Right atrium auricular region (tissue), 2 donors: Measurements from ENCODE around the gene CROCC2. TPM values are rescaled to one million over a fixed set of nuclear protein-coding genes. Genes with fewer than 3 reads are reported as not detected.

Experiments
- DNase-seq: peaks from one replicate; pipeline ENCODE4 v3.0.0-alpha.2; 2019; ENCODE audit warnings: low spot score
- H3K27ac ChIP-seq, 2 donors: fragments of 200-600 bp; sonication (generic); 1 replicate in 1 of 2; 2 replicates in 1 of 2; pipeline ENCODE4 v1.5.1; 2016 to 2019
- H3K27me3 ChIP-seq, 2 donors: fragments of 200-600 bp; sonication (generic); one replicate each; pipeline versions ENCODE4 v1.5.1 to v1.6.0; 2017 to 2019
- H3K36me3 ChIP-seq: fragments of 200-600 bp; sonication (generic); one replicate; pipeline ENCODE4 v1.5.1; 2016
- H3K4me1 ChIP-seq, 2 donors: fragments of 200-600 bp; sonication (generic); one replicate each; pipeline versions ENCODE4 v1.5.1 to v1.6.0; 2017 to 2019
- H3K4me3 ChIP-seq, 2 donors: fragments of 200-600 bp; sonication (generic); 1 replicate in 1 of 2; 2 replicates in 1 of 2; pipeline ENCODE4 v1.5.1; 2017 to 2019; ENCODE audit warnings: mild to moderate bottlenecking in 1 of 2, moderate library complexity in 1 of 2
- H3K9me3 ChIP-seq, 2 donors: fragments of 200-600 bp; sonication (generic); one replicate each; pipeline ENCODE4 v1.5.1; 2019
- CTCF ChIP-seq, 2 donors: fragments of 200-600 bp; sonication (generic); IDR thresholded peaks; one replicate each; pipeline ENCODE4 v1.5.1; 2019; ENCODE audit warnings: antibody characterized with exemption in 2 of 2
- total RNA-seq, 2 donors: library from RNA; depleted of rRNA; stranded (reverse); fragments of >200 nt; gene quantifications; one replicate each; pipeline ENCODE4 v1.1.0, GENCODE V29; 2016

CROCC2 gene
- total RNA-seq, 2 donors from 2014 or later: not detected

GRCh38 chr2:240928476-240929363 is 22.6 kb downstream of the CROCC2 start:
- peaks cover 0 to 8% of the 10 kb centered on the region in 2 donors for H3K9me3 ChIP-seq
- no peak overlapping the region for H3K27ac ChIP-seq
- no peaks in the 10 kb centered on the region for H3K4me1 ChIP-seq
- no peak overlapping the region for H3K4me3 ChIP-seq
- H3K36me3 ChIP-seq: no peaks in the 10 kb centered on the region
- no peak for TF ChIP-seq CTCF (IDR thresholded peaks at IDR 0.05)
- DNase-seq: peak; percentile 36
- no peaks in the 10 kb centered on the region for H3K27me3 ChIP-seq

- Histone ChIP-seq H3K27ac (no peak overlapping the region), H3K36me3 (no peaks in the 10 kb centered on the region), H3K27me3 (no peaks in the 10 kb centered on the region), H3K4me1 (no peaks in the 10 kb centered on the region), H3K9me3 (peaks cover 0 to 8% of the 10 kb centered on the region in 2 donors), H3K4me3 (no peak overlapping the region)
- no peak for TF ChIP-seq CTCF (IDR thresholded peaks at IDR 0.05)
- no peak for DNase-seq
Measured at GRCh38 chr2:240929364-240930095, 23.4 kb downstream of the CROCC2 start.

- TF ChIP-seq CTCF (IDR thresholded peaks at IDR 0.05): no peak
- no peaks in the 10 kb centered on the region for H3K4me1 ChIP-seq
- DNase-seq: peak; percentile 50
- no peaks in the 10 kb centered on the region for H3K36me3 ChIP-seq
- H3K4me3 ChIP-seq: no peak overlapping the region
- H3K9me3 ChIP-seq: peaks cover 0 to 8% of the 10 kb centered on the region in 2 donors
- H3K27me3 ChIP-seq: no peaks in the 10 kb centered on the region
- no peak overlapping the region for H3K27ac ChIP-seq
Measured at GRCh38 chr2:240930096-240930630, 24.0 kb downstream of the CROCC2 start.

GRCh38 chr2:240930631-240931318 is 24.6 kb downstream of the CROCC2 start:
- no peak overlapping the region for H3K4me3 ChIP-seq
- no peak overlapping the region for H3K27ac ChIP-seq
- no peaks in the 10 kb centered on the region for H3K36me3 ChIP-seq
- DNase-seq: peak; percentile 36
- TF ChIP-seq CTCF (IDR thresholded peaks at IDR 0.05): no peak
- H3K4me1 ChIP-seq: no peaks in the 10 kb centered on the region
- H3K9me3 ChIP-seq: peaks cover 0 to 8% of the 10 kb centered on the region in 2 donors
- no peaks in the 10 kb centered on the region for H3K27me3 ChIP-seq

DNA sequence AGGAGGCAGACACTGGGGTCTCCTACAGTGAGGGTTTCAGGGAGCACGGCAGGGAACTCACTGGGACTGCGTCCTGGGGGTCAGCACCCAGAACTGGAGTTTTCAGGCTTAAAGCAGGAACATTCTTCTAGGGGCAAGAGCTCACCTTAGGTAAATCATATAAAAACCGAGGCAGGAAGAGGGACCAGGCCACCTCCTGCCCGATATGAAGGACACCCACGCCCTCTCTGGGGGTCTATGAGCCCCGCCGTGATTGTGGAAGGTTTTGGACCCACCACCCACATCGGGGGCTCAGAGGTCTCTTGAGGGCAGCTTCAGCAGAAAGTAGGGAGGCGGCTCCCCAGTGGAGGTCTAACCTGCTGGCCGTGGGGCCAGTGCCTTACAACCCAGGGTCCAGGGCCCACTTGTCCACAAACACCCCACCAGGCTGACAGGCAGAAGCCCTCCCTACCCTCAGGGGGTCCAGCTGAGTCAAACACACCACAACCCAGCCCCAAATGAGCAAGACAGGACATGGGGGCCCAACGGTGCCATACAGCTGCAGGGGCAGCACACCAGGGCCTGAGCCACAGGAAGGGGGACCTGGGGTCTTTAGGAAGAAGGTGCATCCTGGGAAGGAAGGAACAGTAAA is 25.3 kb downstream of the CROCC2 start:
- Histone ChIP-seq H3K36me3 (no peaks in the 10 kb centered on the region), H3K4me1 (no peaks in the 10 kb centered on the region), H3K4me3 (no peak overlapping the region), H3K9me3 (peaks cover 0 to 8% of the 10 kb centered on the region in 2 donors), H3K27me3 (no peaks in the 10 kb centered on the region), H3K27ac (no peak overlapping the region)
- no peak for TF ChIP-seq CTCF (IDR thresholded peaks at IDR 0.05)
- DNase-seq: peak; percentile 43
